ENCODE results near the gene ELK4. TPM values are rescaled to one million over a fixed set of nuclear protein-coding genes. Genes with fewer than 3 reads are reported as not detected.
A peak's percentile ranks its signal among the peaks of the same experiment; 100 is the strongest.

Gene ELK4
- total and polyA plus RNA-seq, 2 of the 13 experiments (the other 11 are each of a cell fraction or from before 2014, with no cell fraction given): 8.3 to 13.1 TPM

DNA sequence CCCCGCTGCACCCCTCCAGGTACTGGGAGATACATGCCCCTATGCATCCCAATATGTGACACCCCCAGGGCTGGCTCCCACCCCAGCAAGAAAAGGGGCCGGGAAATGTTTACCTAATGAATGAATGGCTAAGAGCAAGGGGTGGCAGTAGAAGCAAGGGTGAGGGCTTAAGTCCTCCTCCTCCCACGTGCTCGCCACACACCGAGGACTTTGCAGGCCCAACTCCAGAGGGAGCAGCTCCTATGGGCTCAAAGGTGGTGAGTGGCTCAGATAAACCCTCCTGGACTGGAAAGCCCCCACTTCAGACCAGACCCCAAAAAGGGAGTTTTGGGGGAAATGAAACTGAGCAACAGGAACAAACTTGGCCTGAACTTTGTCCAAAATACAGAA is 37.1 kb upstream of the ELK4 start (continued):
- TF ChIP-seq ZNF253 (CRISPR knock-in tag; IDR thresholded peaks at IDR 0.05; ENCODE audit: borderline replicate concordance): no peak
- no peak for TF ChIP-seq ADNP (CRISPR knock-in tag; IDR thresholded peaks at IDR 0.05)
- TF ChIP-seq FOXA1 (IDR thresholded peaks at IDR 0.05): no peak
- no peak; the same call in 1 of the 2 replicates for TF ChIP-seq FOXA1 (CRISPR knock-in tag; IDR thresholded peaks at IDR 0.05)
- TF ChIP-seq ZNF562 (CRISPR knock-in tag; IDR thresholded peaks at IDR 0.05; ENCODE audit: borderline replicate concordance): no peak
- no peak for TF ChIP-seq TGIF2 (CRISPR knock-in tag; IDR thresholded peaks at IDR 0.05)
- no peak for TF ChIP-seq SALL2 (CRISPR knock-in tag; IDR thresholded peaks at IDR 0.05)
- no peak for TF ChIP-seq HIVEP1 (CRISPR knock-in tag; IDR thresholded peaks at IDR 0.05)
- TF ChIP-seq ZSCAN20 (CRISPR knock-in tag; IDR thresholded peaks at IDR 0.05; ENCODE audit: borderline replicate concordance): no peak
- TF ChIP-seq, protein P1, sequence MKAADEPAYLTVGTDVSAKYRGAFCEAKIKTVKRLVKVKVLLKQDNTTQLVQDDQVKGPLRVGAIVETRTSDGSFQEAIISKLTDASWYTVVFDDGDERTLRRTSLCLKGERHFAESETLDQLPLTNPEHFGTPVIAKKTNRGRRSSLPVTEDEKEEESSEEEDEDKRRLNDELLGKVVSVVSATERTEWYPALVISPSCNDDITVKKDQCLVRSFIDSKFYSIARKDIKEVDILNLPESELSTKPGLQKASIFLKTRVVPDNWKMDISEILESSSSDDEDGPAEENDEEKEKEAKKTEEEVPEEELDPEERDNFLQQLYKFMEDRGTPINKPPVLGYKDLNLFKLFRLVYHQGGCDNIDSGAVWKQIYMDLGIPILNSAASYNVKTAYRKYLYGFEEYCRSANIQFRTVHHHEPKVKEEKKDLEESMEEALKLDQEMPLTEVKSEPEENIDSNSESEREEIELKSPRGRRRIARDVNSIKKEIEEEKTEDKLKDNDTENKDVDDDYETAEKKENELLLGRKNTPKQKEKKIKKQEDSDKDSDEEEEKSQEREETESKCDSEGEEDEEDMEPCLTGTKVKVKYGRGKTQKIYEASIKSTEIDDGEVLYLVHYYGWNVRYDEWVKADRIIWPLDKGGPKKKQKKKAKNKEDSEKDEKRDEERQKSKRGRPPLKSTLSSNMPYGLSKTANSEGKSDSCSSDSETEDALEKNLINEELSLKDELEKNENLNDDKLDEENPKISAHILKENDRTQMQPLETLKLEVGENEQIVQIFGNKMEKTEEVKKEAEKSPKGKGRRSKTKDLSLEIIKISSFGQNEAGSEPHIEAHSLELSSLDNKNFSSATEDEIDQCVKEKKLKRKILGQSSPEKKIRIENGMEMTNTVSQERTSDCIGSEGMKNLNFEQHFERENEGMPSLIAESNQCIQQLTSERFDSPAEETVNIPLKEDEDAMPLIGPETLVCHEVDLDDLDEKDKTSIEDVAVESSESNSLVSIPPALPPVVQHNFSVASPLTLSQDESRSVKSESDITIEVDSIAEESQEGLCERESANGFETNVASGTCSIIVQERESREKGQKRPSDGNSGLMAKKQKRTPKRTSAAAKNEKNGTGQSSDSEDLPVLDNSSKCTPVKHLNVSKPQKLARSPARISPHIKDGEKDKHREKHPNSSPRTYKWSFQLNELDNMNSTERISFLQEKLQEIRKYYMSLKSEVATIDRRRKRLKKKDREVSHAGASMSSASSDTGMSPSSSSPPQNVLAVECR (CRISPR knock-in tag; IDR thresholded peaks at IDR 0.05; ENCODE audit: borderline replicate concordance): no peak; the same call in 1 of the 2 replicates
- TF ChIP-seq, protein P2, sequence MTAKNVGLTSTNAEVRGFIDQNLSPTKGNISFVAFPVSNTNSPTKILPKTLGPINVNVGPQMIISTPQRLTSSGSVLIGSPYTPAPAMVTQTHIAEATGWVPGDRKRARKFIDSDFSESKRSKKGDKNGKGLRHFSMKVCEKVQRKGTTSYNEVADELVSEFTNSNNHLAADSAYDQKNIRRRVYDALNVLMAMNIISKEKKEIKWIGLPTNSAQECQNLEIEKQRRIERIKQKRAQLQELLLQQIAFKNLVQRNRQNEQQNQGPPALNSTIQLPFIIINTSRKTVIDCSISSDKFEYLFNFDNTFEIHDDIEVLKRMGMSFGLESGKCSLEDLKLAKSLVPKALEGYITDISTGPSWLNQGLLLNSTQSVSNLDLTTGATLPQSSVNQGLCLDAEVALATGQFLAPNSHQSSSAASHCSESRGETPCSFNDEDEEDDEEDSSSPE (CRISPR knock-in tag; IDR thresholded peaks at IDR 0.05): peak; percentile 75
- no peak for TF ChIP-seq SRY (CRISPR knock-in tag; IDR thresholded peaks at IDR 0.05)
- TF ChIP-seq ZNF614 (CRISPR knock-in tag; IDR thresholded peaks at IDR 0.05; ENCODE audit: borderline replicate concordance): no peak
- TF ChIP-seq RAD21 (CRISPR knock-in tag; IDR thresholded peaks at IDR 0.05): peak; percentile 43; the same call in 1 of the 2 replicates
- TF ChIP-seq GZF1 (CRISPR knock-in tag; IDR thresholded peaks at IDR 0.05): no peak
- no peak for TF ChIP-seq NFKB2 (CRISPR knock-in tag; IDR thresholded peaks at IDR 0.05; ENCODE audit: borderline replicate concordance)
- no peak for TF ChIP-seq ZNF556 (CRISPR knock-in tag; IDR thresholded peaks at IDR 0.05; ENCODE audit: borderline replicate concordance)
